Smooth muscle cell (in vitro differentiated cells): ENCODE results near the gene C2CD2L. TPM values are rescaled to one million over a fixed set of nuclear protein-coding genes. Genes with fewer than 3 reads are reported as not detected.
"Not testable (repeated sequence)": the region's sequence is repeated elsewhere in the genome, so short reads cannot be mapped to it uniquely, and the experiment has no call there.

Experiments
- DNase-seq: peaks from one replicate; lab custom pipeline; 2025; ENCODE audit not compliant: unreplicated experiment; lab: John Stamatoyannopoulos, UW
- H2AFZ ChIP-seq: fragments of 200-600 bp; sonication (generic); 2 replicates; pipeline ENCODE4 v1.6.0; 2016; ENCODE audit warnings: antibody characterized with exemption, low read depth, mild to moderate bottlenecking
- H3F3A ChIP-seq: fragments of 200-600 bp; sonication (generic); 2 replicates; pipeline ENCODE4 v1.6.0; 2017; ENCODE audit warnings: antibody characterized with exemption, low read depth
- H3K27ac ChIP-seq: fragments of 200-600 bp; sonication (generic); 2 replicates; pipeline ENCODE4 v1.5.1; 2016; ENCODE audit warnings: low read depth, mild to moderate bottlenecking
- H3K27me3 ChIP-seq: fragments of 200-600 bp; sonication (generic); 2 replicates; pipeline ENCODE4 v1.6.1; 2016; ENCODE audit warnings: low read depth, mild to moderate bottlenecking
- H3K36me3 ChIP-seq: fragments of 200-600 bp; sonication (generic); 2 replicates; pipeline ENCODE4 v1.5.1; 2016; ENCODE audit warnings: low read depth
- H3K4me1 ChIP-seq: fragments of 200-600 bp; sonication (generic); 2 replicates; pipeline ENCODE4 v1.5.1; 2016; ENCODE audit warnings: low read depth
- H3K4me2 ChIP-seq: fragments of 200-600 bp; sonication (generic); 2 replicates; pipeline ENCODE4 v1.6.0; 2016; ENCODE audit warnings: mild to moderate bottlenecking
- H3K4me3 ChIP-seq: fragments of 200-600 bp; sonication (generic); 2 replicates; pipeline ENCODE4 v1.5.1; 2016; ENCODE audit warnings: mild to moderate bottlenecking
- H3K79me2 ChIP-seq: fragments of 200-600 bp; sonication (generic); 2 replicates; pipeline ENCODE4 v1.6.0; 2016; ENCODE audit warnings: low read depth, mild to moderate bottlenecking
- H3K9ac ChIP-seq: fragments of 200-600 bp; sonication (generic); 2 replicates; pipeline ENCODE4 v1.6.0; 2016; ENCODE audit warnings: low read depth
- H3K9me3 ChIP-seq: fragments of 200-600 bp; sonication (generic); replicated peaks from 2 replicates; pipeline ENCODE4 v1.5.1; 2016; ENCODE audit warnings: low read depth
- H4K20me1 ChIP-seq: fragments of 200-600 bp; sonication (generic); 2 replicates; pipeline ENCODE4 v1.6.0; 2016; ENCODE audit warnings: low read depth
- WGBS: methylation state at CpG from one replicate; pipeline ENCODE4 v1.1.7; 2016; ENCODE audit warnings: low lambda C conversion rate; 5-methylcytosine and 5-hydroxymethylcytosine counted together
- polyA plus RNA-seq: library from polyadenylated mRNA; unstranded; fragments of >200 nt; fragmentation: Nextera tagmentation; extraction: Ambion mirVana; gene quantifications from 2 replicates; pipeline ENCODE4 v1.2.1, GENCODE V29; 2016
- total RNA-seq: library from RNA; depleted of rRNA; stranded (reverse); fragments of >200 nt; gene quantifications from 2 replicates; pipeline ENCODE4 v1.2.3, GENCODE V29; 2014
- TF ChIP-seq, protein P1 (sequence below): fragments of 200-600 bp; sonication (generic); IDR thresholded peaks from 2 replicates; pipeline ENCODE4 v1.5.1; 2017; ENCODE audit warnings: borderline replicate concordance, mild to moderate bottlenecking, antibody characterized with exemption; ENCODE audit not compliant: insufficient read depth, poor library complexity, severe bottlenecking

The C2CD2L gene
- total and polyA plus RNA-seq, 2 experiments from 2014 or later, result 4.8 to 7.2 TPM

GRCh38 chr11:119125821-119126220, 18.7 kb downstream of the C2CD2L start:
- Histone ChIP-seq H2AFZ (no peak overlapping the region), H3K36me3 (no peaks in the 10 kb centered on the region), H3K9me3 (no peaks in the 10 kb centered on the region), H3K4me2 (no peak overlapping the region), H3K4me3 (no peak overlapping the region), H3K4me1 (peaks cover 6% of the 10 kb centered on the region), H3K27ac (no peak overlapping the region), H4K20me1 (peaks cover 18% of the 10 kb centered on the region), H3K27me3 (no peaks in the 10 kb centered on the region), H3K79me2 (peaks cover 27% of the 10 kb centered on the region), H3F3A (no peaks in the 10 kb centered on the region), H3K9ac (no peak overlapping the region)
- TF ChIP-seq, protein P1, sequence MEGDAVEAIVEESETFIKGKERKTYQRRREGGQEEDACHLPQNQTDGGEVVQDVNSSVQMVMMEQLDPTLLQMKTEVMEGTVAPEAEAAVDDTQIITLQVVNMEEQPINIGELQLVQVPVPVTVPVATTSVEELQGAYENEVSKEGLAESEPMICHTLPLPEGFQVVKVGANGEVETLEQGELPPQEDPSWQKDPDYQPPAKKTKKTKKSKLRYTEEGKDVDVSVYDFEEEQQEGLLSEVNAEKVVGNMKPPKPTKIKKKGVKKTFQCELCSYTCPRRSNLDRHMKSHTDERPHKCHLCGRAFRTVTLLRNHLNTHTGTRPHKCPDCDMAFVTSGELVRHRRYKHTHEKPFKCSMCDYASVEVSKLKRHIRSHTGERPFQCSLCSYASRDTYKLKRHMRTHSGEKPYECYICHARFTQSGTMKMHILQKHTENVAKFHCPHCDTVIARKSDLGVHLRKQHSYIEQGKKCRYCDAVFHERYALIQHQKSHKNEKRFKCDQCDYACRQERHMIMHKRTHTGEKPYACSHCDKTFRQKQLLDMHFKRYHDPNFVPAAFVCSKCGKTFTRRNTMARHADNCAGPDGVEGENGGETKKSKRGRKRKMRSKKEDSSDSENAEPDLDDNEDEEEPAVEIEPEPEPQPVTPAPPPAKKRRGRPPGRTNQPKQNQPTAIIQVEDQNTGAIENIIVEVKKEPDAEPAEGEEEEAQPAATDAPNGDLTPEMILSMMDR, result no peak
- no peak for DNase-seq
- WGBS, result 98% methylated on average over 5 of the region's 6 CpGs

- Histone ChIP-seq H3K79me2 (peaks cover 26% of the 10 kb centered on the region), H3K4me1 (peaks cover 6% of the 10 kb centered on the region), H4K20me1 (peaks cover 18% of the 10 kb centered on the region), H3K4me3 (no peak overlapping the region), H3F3A (no peaks in the 10 kb centered on the region), H3K27ac (no peak overlapping the region), H3K9me3 (no peaks in the 10 kb centered on the region), H3K27me3 (no peaks in the 10 kb centered on the region), H3K4me2 (no peak overlapping the region), H2AFZ (no peak overlapping the region), H3K9ac (no peak overlapping the region), H3K36me3 (no peaks in the 10 kb centered on the region)
- TF ChIP-seq, protein P1, result no peak
- WGBS, result 76% methylated on average over 5 of the region's 5 CpGs
- DNase-seq, result no peak
These were observed 19.6 kb downstream of the C2CD2L start for GRCh38 chr11:119126675-119127268.

DNA sequence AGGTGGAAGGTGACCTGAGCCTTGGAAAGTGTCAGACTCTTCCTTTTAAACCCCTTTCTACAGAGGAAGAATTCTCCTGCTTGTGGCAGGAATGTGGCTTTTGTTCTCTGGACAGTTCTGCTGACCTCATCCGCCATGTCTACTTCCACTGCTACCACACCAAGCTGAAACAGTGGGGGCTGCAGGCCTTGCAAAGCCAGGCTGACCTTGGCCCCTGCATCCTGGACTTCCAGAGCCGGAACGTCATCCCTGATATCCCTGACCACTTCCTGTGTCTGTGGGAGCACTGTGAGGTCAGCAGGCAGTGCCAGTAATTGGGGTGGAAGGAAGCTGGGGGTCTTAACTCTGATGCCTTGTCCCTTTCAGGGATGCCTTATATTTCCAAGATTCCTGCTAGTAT, 23.5 kb downstream of the C2CD2L start:
- Histone ChIP-seq H2AFZ (no peak overlapping the region), H3K9ac (no peak overlapping the region), H3K36me3 (no peaks in the 10 kb centered on the region), H3K4me2 (no peak overlapping the region), H3K9me3 (no peaks in the 10 kb centered on the region), H3K79me2 (no peaks in the 10 kb centered on the region), H3K27ac (no peak overlapping the region), H3F3A (no peaks in the 10 kb centered on the region), H3K4me1 (no peaks in the 10 kb centered on the region), H3K27me3 (no peaks in the 10 kb centered on the region), H3K4me3 (no peak overlapping the region), H4K20me1 (peaks cover 10% of the 10 kb centered on the region)
- 51% methylated on average over 3 of the region's 3 CpGs for WGBS
- TF ChIP-seq, protein P1, result no peak
- DNase-seq, result no peak

DNA sequence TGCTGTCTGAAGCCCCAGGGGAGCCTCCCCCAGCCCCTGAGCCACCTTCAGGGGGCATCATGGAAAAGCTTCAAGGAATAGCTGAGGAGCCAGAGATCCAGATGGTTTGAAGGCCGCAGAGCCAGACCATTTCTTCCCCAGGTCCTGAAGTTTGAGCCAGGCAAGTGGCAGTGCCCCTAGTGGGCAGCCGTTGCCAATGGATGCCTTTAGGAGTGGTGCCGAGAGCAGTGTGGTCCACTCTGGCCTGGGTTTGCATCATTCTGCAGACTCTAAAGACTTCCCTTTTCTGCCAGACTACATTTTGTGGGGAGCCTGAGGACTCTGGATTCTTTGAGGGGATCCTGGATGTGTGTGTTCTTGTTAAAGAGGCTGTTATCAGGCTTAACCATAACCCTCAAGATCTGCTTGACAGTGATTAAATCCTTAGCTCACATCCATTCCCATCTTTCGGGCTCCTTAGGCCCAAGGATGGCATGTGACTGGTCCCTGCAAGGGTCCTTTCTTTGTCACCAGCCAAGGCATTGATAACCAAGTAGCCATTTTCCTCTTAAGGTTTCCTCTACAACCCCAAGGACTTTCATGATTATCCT, 27.3 kb downstream of the C2CD2L start:
- 92% methylated on average over 4 of the region's 4 CpGs for WGBS
- Histone ChIP-seq H3K36me3 (no peaks in the 10 kb centered on the region), H3K4me2 (no peak overlapping the region), H3K79me2 (no peaks in the 10 kb centered on the region), H3K9ac (no peak overlapping the region), H3K4me3 (no peak overlapping the region), H3K4me1 (no peaks in the 10 kb centered on the region), H3F3A (no peaks in the 10 kb centered on the region), H2AFZ (no peak overlapping the region), H3K9me3 (no peaks in the 10 kb centered on the region), H3K27ac (no peak overlapping the region), H4K20me1 (no peaks in the 10 kb centered on the region), H3K27me3 (no peaks in the 10 kb centered on the region)
- DNase-seq, result no peak
- TF ChIP-seq, protein P1, result peak; percentile 34

DNA sequence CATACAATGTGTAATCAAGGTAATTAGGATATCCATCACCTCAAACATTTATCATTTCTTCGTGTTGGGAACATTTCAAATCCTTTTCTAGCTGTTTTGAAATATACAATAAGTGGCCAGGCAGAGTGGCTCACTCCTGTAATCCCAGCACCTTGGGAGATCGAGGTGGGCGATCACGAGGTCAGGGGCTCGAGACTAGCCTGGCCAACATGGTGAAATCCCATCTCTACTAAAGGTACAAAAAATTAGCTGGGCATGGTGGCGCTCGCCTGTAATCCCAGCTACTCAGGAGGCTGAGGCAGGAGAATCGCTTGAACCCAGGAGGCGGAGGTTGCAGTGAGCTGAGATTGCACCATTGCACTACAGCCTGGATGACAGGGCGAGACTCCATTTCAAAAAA, 32.1 kb downstream of the C2CD2L start:
- H3K79me2 ChIP-seq, H3F3A ChIP-seq, H3K9me3 ChIP-seq, H3K4me1 ChIP-seq, H2AFZ ChIP-seq, H3K4me3 ChIP-seq, H3K27ac ChIP-seq, H3K36me3 ChIP-seq, H4K20me1 ChIP-seq, H3K4me2 ChIP-seq, H3K9ac ChIP-seq, H3K27me3 ChIP-seq, DNase-seq: not testable (repeated sequence)
- WGBS, result 88% methylated on average over 10 of the region's 10 CpGs
